HS-27A (cell line): ENCODE data around the gene LEUTX.
"Not testable (repeated sequence)": the region's sequence is repeated elsewhere in the genome, so short reads cannot be mapped to it uniquely, and the experiment has no call there.

Experiments
- DNase-seq: peaks from one replicate; pipeline ENCODE4 v3.0.0-alpha.2; 2012; ENCODE audit warnings: low read depth, missing footprints

LEUTX gene

GRCh38 chr19:39778763-39779162 is at the start of gene LEUTX:
TSS of gene LEUTX (plus strand) at chr19:39778854. CDS start at chr19:39778921, 67 bp downstream.
- no peak for DNase-seq

GRCh38 chr19:39729594-39729993 is 49.1 kb upstream of the LEUTX start:
- no peak for DNase-seq

DNA sequence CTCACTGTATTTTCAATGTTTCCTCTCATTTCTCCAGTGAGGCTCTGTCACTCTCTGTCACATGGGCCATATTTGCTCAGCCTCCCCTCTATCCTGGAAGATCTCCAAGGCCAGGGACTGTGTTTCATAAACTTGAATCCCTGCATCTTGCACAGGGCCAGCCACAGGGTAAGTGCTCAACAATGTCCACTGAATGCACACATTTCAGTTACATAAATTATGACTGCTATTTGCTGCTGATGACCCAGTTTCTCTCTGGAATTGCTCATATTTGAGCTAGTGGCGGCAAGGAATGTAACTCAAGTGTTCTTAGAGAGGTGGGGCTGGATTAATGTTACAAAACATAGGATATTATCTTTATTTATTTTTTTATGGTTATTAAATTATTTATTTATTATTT is 47.0 kb upstream of the LEUTX start:
- DNase-seq: no peak

DNA sequence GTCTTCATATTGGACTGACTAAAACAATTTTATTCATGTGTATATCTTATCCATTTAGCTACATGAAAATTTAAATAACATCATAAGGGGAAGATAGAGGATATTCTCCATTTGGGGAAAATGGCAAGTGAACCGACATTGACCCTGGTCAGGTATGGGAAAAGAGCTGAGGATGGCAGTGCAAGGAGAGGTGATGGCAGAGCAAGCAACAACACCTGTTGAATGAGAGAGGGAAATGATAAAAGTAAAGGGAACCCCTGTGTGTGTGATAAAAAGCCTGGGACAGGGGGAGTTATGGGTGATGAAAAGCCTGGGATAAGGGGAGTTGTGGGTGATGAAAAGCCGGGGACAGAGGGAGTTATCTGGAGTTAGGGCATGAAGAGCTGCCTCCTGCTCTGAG is 44.8 kb upstream of the LEUTX start:
- no peak for DNase-seq

DNA sequence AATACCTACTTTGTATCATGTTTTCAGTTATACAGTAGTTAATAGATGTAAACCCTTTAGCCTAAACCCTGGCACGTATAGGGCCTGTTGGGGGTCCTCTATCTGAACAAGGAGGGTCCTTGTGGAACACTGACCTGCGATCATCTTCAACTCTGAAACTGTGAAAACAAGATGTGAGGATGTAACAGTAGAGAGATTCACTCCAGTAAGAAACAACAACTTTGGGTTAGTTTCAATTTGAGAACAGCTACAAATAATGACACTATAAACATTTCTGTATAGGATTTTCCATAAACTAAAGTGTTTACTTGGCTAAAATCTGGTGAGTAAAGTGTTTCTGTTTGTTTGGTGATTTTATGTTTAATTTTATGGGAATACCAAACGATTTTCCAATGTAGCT is 43.0 kb upstream of the LEUTX start:
- DNase-seq: no peak

GRCh38 chr19:39736088-39736487 is 42.6 kb upstream of the LEUTX start:
- no peak for DNase-seq

GRCh38 chr19:39737351-39737750 is 41.3 kb upstream of the LEUTX start:
- no peak for DNase-seq

DNA sequence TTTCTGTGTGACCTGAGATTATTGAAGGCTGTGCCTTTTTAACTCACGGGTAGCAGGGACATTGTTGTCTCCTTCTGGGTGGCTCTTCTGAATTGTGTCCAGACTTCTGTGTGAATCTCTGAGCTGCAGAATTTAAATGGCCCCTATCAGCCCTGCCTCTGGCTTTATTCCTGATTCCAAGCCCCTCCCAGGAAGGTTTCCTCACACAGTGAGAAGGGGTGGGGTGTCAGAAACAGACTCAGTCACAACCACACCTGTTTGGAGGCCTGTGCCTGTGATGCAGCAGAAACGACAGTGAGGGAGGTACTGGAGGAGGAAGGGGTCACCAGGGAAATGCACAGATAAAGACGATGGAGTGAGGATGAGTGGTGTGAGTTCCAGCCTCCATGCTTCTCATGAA is 40.8 kb upstream of the LEUTX start, which contains the start of gene CLC:
CLC (minus strand) TSS at position 139 of the 400 bp plus-strand sequence; CDS start at position 62, 77 bp downstream.
- DNase-seq: no peak

DNA sequence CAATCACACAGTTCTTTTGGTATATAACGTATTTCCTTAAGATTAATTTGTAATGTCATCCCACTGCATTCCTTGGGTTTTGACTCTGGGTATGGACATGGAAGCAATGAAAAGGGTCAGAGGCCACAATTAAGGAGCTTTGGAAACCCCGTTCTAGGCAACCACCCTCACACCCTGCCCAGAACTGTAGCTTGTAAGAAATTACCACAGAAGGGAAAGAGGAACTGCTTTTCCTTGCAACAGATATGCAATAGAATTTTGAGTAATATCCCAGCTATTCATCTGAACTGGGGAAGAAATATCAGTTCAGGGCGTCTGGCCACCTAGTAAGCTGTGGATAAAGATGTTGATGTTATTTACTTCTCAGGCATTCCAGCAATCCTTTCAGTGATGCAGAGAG is 39.8 kb upstream of the LEUTX start:
- no peak for DNase-seq

GRCh38 chr19:39740395-39740794 is 38.3 kb upstream of the LEUTX start:
- DNase-seq: no peak

DNA sequence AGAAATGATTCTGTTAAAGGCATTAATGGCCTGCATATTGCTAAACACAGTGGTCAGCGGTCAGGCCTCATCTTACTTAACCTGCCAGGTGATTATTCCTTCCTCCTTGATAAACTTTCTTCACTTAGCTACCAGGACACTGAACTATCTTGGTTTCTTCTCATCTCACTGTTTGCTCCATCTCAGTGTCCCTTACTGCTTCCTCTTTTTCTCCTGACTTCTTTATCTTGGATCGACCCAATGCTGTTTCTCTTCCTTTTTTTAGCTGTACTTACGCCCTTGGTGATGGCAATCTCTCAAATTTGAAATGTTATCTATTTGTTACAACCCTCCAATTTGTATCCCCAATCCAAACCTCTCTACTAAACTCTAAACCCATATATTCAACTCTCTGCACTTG is 33.0 kb upstream of the LEUTX start:
- no peak for DNase-seq

GRCh38 chr19:39746836-39747529 is 31.7 kb upstream of the LEUTX start:
- no peak for DNase-seq

DNA sequence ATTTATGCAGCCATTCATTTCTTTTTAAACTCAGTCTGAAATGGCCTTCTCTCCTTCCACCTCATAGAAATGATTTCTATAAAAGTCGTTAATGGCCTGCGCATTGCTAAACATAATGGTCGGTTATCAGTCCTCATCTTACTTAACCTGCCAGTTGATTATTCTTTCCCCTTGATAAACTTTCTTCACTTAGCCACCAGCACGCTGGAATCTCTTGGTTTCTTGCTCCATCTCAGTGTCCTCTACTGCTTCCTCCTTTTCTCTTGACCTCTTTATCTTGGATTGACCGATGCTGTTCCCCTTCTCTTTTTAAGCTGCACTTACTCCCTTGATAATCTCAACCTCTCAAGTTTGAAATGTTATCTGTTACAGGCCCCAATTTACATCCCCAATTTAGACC is 28.7 kb upstream of the LEUTX start:
- DNase-seq: no peak

- DNase-seq: no peak
Observed at GRCh38 chr19:39752390-39752789, 26.3 kb upstream of the LEUTX start.

DNA sequence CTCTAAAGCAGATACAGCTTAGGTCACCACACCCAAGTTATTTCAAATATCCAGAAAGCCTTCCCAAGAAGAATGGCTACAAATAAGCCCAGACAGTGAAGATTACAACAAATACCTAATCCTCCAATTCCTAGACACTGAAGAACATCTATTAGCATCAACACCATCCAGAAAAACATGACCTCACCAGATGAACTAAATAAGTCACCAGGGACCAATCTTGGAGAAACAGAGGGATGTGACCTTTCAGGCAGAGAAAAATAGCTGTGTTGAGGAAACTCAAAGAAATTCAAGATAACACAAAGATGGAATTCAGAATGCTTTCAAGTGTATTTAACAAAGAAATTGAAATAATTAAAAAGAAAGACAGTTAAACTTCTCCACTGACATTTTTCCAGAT is 25.9 kb upstream of the LEUTX start:
- DNase-seq: no peak

DNA sequence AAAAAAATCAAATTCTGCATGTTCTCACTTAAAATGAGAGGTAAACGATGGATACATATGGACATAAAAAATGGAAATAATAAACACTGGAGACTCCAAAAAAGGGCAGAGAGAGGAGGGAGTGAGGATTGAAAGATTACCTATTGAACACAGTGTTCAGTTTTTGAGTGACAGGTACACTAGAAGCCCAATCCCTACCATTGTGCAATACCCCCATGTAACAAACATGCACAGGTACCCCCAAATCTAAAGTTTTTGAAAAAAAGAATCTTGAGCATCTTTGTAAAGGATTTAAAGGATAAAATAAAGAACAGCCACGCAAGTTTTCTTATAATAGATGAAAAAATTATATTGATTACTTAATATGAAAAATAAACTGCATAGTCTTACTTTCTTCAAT is 24.1 kb upstream of the LEUTX start:
- no peak for DNase-seq

DNA sequence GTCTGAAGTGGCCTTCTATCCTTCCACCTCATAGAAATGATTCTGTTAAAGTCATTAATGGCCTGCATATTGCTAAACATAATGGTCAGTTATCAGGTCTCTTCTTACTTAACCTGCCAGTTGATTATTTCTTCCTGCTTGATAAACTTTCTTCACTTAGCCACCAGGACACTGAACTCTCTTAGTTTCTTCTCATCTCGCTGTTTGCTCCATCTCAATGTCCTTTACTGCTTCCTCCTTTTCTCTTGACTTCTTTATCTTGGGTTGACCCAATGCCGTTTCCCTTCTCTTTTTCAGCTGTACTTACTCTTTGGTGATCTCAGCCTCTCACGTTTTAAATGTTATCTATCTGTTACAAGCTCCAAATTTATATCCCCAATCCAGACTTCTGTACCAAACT is 23.7 kb upstream of the LEUTX start:
- no peak for DNase-seq

DNA sequence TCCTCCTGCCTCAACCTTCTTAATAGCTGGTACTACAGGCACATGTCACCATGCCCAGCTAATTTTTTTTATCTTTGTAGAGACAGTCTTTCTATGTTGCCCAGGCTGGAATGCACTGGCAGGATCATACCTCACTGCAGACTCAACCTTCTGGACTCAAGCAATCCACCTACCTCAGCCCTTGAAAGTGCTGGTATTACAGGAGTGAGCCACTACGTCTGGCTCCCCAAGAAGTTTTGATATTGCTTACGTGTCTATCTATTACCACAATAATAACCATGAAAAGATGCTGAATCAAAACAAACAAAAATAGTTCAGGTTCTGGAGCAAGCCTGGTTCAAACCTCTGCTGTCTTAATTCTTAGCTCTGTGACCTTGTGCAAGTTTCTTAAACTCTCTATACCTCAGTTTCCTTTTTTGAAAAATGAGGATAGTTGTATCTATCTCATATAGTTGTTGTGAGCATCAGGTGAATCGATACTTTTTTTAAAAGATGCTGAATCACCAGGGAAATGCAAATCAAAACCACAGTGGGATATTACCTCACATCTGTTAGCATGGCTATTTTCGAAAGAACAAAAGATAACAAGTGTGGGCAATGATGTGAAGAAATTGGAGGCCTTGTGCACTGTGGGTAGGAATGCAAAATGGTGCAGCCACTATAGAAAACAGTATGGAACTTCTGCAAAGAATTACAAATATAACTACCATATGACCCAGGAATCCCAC is 19.0 kb upstream of the LEUTX start:
- DNase-seq: no peak

- DNase-seq: not testable (repeated sequence)
Observed at GRCh38 chr19:39761851-39762250, 16.8 kb upstream of the LEUTX start.

GRCh38 chr19:39765091-39766076 is 13.3 kb upstream of the LEUTX start:
- peak; percentile 26 for DNase-seq

GRCh38 chr19:39768334-39768733 is 10.3 kb upstream of the LEUTX start:
- DNase-seq: no peak

- no peak for DNase-seq
Observed at GRCh38 chr19:39768786-39769185, 9.9 kb upstream of the LEUTX start.
